ENCODE results near the gene TPM2.

DNA sequence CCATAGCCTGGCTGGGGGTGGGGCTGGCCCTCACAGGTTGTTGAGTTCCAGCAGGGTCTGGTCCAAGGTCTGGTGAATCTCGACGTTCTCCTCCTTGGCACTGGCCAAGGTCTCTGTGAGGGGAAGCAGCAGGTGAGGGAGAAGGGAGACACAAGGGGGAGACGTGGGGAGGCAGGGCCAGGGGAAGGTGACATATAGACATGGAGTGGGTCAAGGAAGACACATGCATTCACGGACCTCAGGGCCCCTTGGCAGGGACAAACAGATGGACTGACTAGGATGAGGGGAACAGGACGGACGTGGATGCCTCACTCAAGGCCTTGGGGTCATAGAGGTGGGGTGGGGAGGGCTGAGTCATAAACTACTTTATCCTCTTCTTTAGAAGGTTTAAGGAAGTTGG, 7.7 kb downstream of the TPM2 start:
- TF ChIP-seq, protein P1, sequence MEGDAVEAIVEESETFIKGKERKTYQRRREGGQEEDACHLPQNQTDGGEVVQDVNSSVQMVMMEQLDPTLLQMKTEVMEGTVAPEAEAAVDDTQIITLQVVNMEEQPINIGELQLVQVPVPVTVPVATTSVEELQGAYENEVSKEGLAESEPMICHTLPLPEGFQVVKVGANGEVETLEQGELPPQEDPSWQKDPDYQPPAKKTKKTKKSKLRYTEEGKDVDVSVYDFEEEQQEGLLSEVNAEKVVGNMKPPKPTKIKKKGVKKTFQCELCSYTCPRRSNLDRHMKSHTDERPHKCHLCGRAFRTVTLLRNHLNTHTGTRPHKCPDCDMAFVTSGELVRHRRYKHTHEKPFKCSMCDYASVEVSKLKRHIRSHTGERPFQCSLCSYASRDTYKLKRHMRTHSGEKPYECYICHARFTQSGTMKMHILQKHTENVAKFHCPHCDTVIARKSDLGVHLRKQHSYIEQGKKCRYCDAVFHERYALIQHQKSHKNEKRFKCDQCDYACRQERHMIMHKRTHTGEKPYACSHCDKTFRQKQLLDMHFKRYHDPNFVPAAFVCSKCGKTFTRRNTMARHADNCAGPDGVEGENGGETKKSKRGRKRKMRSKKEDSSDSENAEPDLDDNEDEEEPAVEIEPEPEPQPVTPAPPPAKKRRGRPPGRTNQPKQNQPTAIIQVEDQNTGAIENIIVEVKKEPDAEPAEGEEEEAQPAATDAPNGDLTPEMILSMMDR (IDR thresholded peaks at IDR 0.05; ENCODE audit: low read depth, low read length): no peak
- no peak for TF ChIP-seq EZH2phosphoT487 (IDR thresholded peaks at IDR 0.05; ENCODE audit: low read depth)

Measured in OCI-LY3 (cell line).